Smooth muscle cell (in vitro differentiated cells): ENCODE data around the gene TMEM239. TPM values are rescaled to one million over a fixed set of nuclear protein-coding genes. Genes with fewer than 3 reads are reported as not detected.

ENCODE experiments used
- DNase-seq: peaks from one replicate; lab custom pipeline; 2025; ENCODE audit not compliant: unreplicated experiment; lab: John Stamatoyannopoulos, UW
- H2AFZ ChIP-seq: fragments of 200-600 bp; sonication (generic); 2 replicates; pipeline ENCODE4 v1.6.0; 2016; ENCODE audit warnings: antibody characterized with exemption, low read depth, mild to moderate bottlenecking
- H3F3A ChIP-seq: fragments of 200-600 bp; sonication (generic); 2 replicates; pipeline ENCODE4 v1.6.0; 2017; ENCODE audit warnings: antibody characterized with exemption, low read depth
- H3K27ac ChIP-seq: fragments of 200-600 bp; sonication (generic); 2 replicates; pipeline ENCODE4 v1.5.1; 2016; ENCODE audit warnings: low read depth, mild to moderate bottlenecking
- H3K27me3 ChIP-seq: fragments of 200-600 bp; sonication (generic); 2 replicates; pipeline ENCODE4 v1.6.1; 2016; ENCODE audit warnings: low read depth, mild to moderate bottlenecking
- H3K36me3 ChIP-seq: fragments of 200-600 bp; sonication (generic); 2 replicates; pipeline ENCODE4 v1.5.1; 2016; ENCODE audit warnings: low read depth
- H3K4me1 ChIP-seq: fragments of 200-600 bp; sonication (generic); 2 replicates; pipeline ENCODE4 v1.5.1; 2016; ENCODE audit warnings: low read depth
- H3K4me2 ChIP-seq: fragments of 200-600 bp; sonication (generic); 2 replicates; pipeline ENCODE4 v1.6.0; 2016; ENCODE audit warnings: mild to moderate bottlenecking
- H3K4me3 ChIP-seq: fragments of 200-600 bp; sonication (generic); 2 replicates; pipeline ENCODE4 v1.5.1; 2016; ENCODE audit warnings: mild to moderate bottlenecking
- H3K79me2 ChIP-seq: fragments of 200-600 bp; sonication (generic); 2 replicates; pipeline ENCODE4 v1.6.0; 2016; ENCODE audit warnings: low read depth, mild to moderate bottlenecking
- H3K9ac ChIP-seq: fragments of 200-600 bp; sonication (generic); 2 replicates; pipeline ENCODE4 v1.6.0; 2016; ENCODE audit warnings: low read depth
- H3K9me3 ChIP-seq: fragments of 200-600 bp; sonication (generic); replicated peaks from 2 replicates; pipeline ENCODE4 v1.5.1; 2016; ENCODE audit warnings: low read depth
- H4K20me1 ChIP-seq: fragments of 200-600 bp; sonication (generic); 2 replicates; pipeline ENCODE4 v1.6.0; 2016; ENCODE audit warnings: low read depth
- CTCF ChIP-seq: fragments of 200-600 bp; sonication (generic); IDR thresholded peaks from 2 replicates; pipeline ENCODE4 v1.5.1; 2017; ENCODE audit warnings: borderline replicate concordance, mild to moderate bottlenecking, antibody characterized with exemption; ENCODE audit not compliant: insufficient read depth, poor library complexity, severe bottlenecking
- WGBS: methylation state at CpG from one replicate; pipeline ENCODE4 v1.1.7; 2016; ENCODE audit warnings: low lambda C conversion rate; 5-methylcytosine and 5-hydroxymethylcytosine counted together
- polyA plus RNA-seq: library from polyadenylated mRNA; unstranded; fragments of >200 nt; fragmentation: Nextera tagmentation; extraction: Ambion mirVana; gene quantifications from 2 replicates; pipeline ENCODE4 v1.2.1, GENCODE V29; 2016
- total RNA-seq: library from RNA; depleted of rRNA; stranded (reverse); fragments of >200 nt; gene quantifications from 2 replicates; pipeline ENCODE4 v1.2.3, GENCODE V29; 2014

Gene TMEM239
- total and polyA plus RNA-seq, 2 experiments from 2014 or later, result not detected

DNA sequence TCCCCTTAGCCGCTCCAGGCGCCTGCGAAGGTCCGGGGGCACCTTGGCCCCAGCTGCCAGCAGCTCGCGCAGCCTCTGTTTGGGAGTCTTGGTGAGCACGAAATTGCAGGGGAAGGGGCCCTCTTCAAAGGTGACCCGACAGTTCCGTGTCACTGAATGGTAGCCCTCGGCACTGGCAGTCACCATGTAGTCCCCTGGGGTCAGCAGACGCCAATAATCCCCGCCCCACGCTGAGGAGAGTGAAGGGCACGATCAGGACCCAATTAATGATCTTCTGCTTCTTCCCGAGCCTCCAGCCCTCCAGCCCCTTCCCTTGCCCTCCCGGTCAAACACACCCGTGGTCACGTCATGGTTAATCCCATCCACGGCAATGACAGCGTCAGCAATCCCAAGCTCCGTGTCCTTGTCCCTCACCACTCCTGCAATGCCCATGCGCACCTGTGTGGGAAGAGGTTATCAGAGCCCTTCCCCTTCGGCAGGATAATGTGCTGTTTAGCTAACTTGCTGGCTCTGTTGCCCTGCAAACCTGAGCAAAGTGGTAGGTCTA, 21.9 kb upstream of the TMEM239 start:
- no peak for DNase-seq
- H2AFZ ChIP-seq, result no peak overlapping the region
- H3K4me1 ChIP-seq, result peaks cover 1% of the 10 kb centered on the region
- H3K9me3 ChIP-seq, result no peaks in the 10 kb centered on the region
- 95% methylated on average over 23 of the region's 23 CpGs for WGBS
- H3K27me3 ChIP-seq, result peaks cover 9% of the 10 kb centered on the region
- H3K79me2 ChIP-seq, result no peaks in the 10 kb centered on the region
- H3F3A ChIP-seq, result no peaks in the 10 kb centered on the region
- no peaks in the 10 kb centered on the region for H3K36me3 ChIP-seq
- H3K4me2 ChIP-seq, result no peak overlapping the region
- H3K9ac ChIP-seq, result no peak overlapping the region
- TF ChIP-seq CTCF, result no peak
- H4K20me1 ChIP-seq, result no peaks in the 10 kb centered on the region
- no peak overlapping the region for H3K27ac ChIP-seq
- H3K4me3 ChIP-seq, result no peak overlapping the region

DNA sequence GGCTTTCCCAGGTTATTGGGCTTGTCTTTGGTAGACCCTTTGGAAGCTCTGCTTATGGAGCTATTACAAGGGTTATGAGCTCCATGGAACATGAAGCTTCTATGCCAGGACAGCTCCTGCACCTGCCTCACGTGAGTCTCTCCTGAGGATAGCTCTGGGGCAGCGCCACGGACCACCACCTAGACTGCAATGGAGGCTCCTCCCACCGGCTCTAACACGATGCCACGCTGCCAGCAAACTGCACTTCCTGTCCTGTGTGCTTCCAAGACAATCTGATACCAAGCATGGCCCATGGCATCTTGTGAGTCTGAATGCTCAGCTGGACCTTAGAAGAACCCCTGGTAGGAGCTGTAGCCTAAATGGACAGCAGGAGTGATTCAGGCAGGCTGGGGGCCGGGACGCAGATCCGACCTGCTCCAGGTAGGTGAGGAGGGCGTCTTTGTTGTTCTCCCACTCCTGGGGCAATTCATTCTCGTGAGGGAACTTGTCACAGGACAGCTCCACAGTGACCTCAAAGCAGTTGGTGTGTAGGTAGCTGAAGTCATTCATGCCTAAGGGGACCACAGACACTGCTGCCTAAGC, 21.2 kb upstream of the TMEM239 start:
- no peaks in the 10 kb centered on the region for H4K20me1 ChIP-seq
- DNase-seq, result no peak
- TF ChIP-seq CTCF, result no peak
- H3K4me2 ChIP-seq, result no peak overlapping the region
- H3K9ac ChIP-seq, result no peak overlapping the region
- H3K36me3 ChIP-seq, result no peaks in the 10 kb centered on the region
- no peaks in the 10 kb centered on the region for H3K9me3 ChIP-seq
- H3F3A ChIP-seq, result no peaks in the 10 kb centered on the region
- H3K4me3 ChIP-seq, result no peak overlapping the region
- H3K27me3 ChIP-seq, result peaks cover 8% of the 10 kb centered on the region
- peaks cover 7% of the 10 kb centered on the region for H3K4me1 ChIP-seq
- 93% methylated on average over 11 of the region's 11 CpGs for WGBS
- no peaks in the 10 kb centered on the region for H3K79me2 ChIP-seq
- H2AFZ ChIP-seq, result no peak overlapping the region
- H3K27ac ChIP-seq, result no peak overlapping the region

DNA sequence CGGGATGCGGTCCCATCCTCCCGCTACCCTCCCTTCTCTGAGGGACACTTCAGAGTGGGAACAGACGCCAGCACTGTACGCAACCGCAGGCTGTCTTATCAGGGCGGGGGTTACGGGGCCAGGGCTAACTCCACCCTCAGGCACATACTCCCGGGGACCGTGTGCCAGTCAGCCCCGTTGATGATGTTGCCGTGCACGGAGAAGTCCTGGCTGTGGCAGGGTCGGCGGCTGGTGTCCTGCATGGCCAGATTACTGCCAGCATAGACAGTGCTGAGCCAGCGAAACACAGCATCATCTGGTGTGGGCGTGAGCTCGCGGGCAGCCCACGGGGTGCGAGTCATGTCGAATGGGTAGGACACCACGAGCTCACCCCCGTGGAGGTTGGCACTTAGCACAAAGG, 20.7 kb upstream of the TMEM239 start:
- Histone ChIP-seq H2AFZ (no peak overlapping the region), H3K9ac (no peak overlapping the region), H3K27ac (no peak overlapping the region), H3F3A (no peaks in the 10 kb centered on the region), H3K79me2 (no peaks in the 10 kb centered on the region), H3K9me3 (no peaks in the 10 kb centered on the region), H3K27me3 (peaks cover 8% of the 10 kb centered on the region), H3K4me3 (no peak overlapping the region), H4K20me1 (no peaks in the 10 kb centered on the region), H3K4me1 (peaks cover 7% of the 10 kb centered on the region), H3K4me2 (no peak overlapping the region), H3K36me3 (no peaks in the 10 kb centered on the region)
- TF ChIP-seq CTCF, result no peak
- DNase-seq, result no peak
- WGBS, result 95% methylated on average over 24 of the region's 24 CpGs
